Astrocyte (in vitro differentiated cells and primary cell): ENCODE data around the gene EPN3.

Experiments
- CTCF ChIP-seq: IDR thresholded peaks from 2 replicates; pipeline ENCODE4 v1.5.1; 2011; ENCODE audit warnings: low read depth, mild to moderate bottlenecking, inconsistent platforms, low read length, moderate library complexity; ENCODE audit not compliant: insufficient read depth
- EZH2 ChIP-seq: IDR thresholded peaks from 2 replicates; pipeline ENCODE4 v1.6.1; 2012; ENCODE audit warnings: mild to moderate bottlenecking, low read length, inconsistent platforms; ENCODE audit not compliant: insufficient read depth

GRCh38 chr17:50570032-50570431 is 37.5 kb downstream of the EPN3 start:
- TF ChIP-seq CTCF, result no peak
- no peak for TF ChIP-seq EZH2
